CD4-positive, CD25-positive, alpha-beta regulatory T cell (primary cell): ENCODE results near the gene CPPED1. TPM values are rescaled to one million over a fixed set of nuclear protein-coding genes. Genes with fewer than 3 reads are reported as not detected.
A peak's percentile ranks its signal among the peaks of the same experiment; 100 is the strongest.

Experiments
- ATAC-seq, 2 donors: fragments of 150-1000 bp; cut with Tn5 transposase; one replicate each; pipeline ENCODE4 v1.10.0; 2021; ENCODE audit warnings: low read depth in 2 of 2, moderate number of reproducible peaks in 2 of 2, moderate library complexity in 1 of 2
- DNase-seq, 3 donors: peaks; one replicate each; pipeline versions ENCODE4 v3.0.0 to v3.0.0-alpha.2; 2012 to 2022; ENCODE audit warnings: mixed read lengths in 1 of 3
- H3K27ac ChIP-seq: one replicate; pipeline ENCODE4 v1.7.0; 2013; ENCODE audit warnings: mild to moderate bottlenecking, low read length; ENCODE audit not compliant: insufficient read depth, poor library complexity, severe bottlenecking
- H3K27me3 ChIP-seq: one replicate; pipeline ENCODE4 v1.7.0; 2013; ENCODE audit warnings: low read length; ENCODE audit not compliant: control insufficient read depth, insufficient read depth
- H3K36me3 ChIP-seq: one replicate; pipeline ENCODE4 v1.7.0; 2013; ENCODE audit warnings: mild to moderate bottlenecking, low read length, moderate library complexity; ENCODE audit not compliant: control insufficient read depth, insufficient read depth
- H3K4me1 ChIP-seq: 2 replicates; pipeline ENCODE4 v1.7.0; 2013; ENCODE audit warnings: mild to moderate bottlenecking, low read length; ENCODE audit not compliant: insufficient read depth, control insufficient read depth, poor library complexity, severe bottlenecking
- H3K4me3 ChIP-seq: one replicate; pipeline ENCODE4 v1.7.0; 2013; ENCODE audit warnings: low read depth, mild to moderate bottlenecking, low read length, moderate library complexity
- H3K9me3 ChIP-seq, 2 experiments: 1 replicate in 1 of 2; 2 replicates in 1 of 2; pipeline ENCODE4 v1.7.0; 2013; ENCODE audit warnings: low read length in 2 of 2, mild to moderate bottlenecking in 1 of 2, moderate library complexity in 1 of 2; ENCODE audit not compliant: control insufficient read depth in 2 of 2
- H3K27ac Mint-ChIP-seq, 3 donors: one replicate each; pipeline ENCODE4 v1.8.0; 2020 to 2022; ENCODE audit warnings: mild to moderate bottlenecking in 3 of 3, mixed read lengths in 3 of 3, moderate library complexity in 2 of 3
- H3K27me3 Mint-ChIP-seq: one replicate; pipeline ENCODE4 v1.8.0; 2022; ENCODE audit warnings: mild to moderate bottlenecking, mixed read lengths
- H3K36me3 Mint-ChIP-seq: one replicate; pipeline ENCODE4 v1.8.0; 2020; ENCODE audit warnings: mixed read lengths
- H3K4me1 Mint-ChIP-seq, 4 donors: one replicate each; pipeline ENCODE4 v1.8.0; 2020 to 2022; ENCODE audit warnings: mixed read lengths in 4 of 4, mild to moderate bottlenecking in 1 of 4
- H3K4me3 Mint-ChIP-seq, 4 donors: one replicate each; pipeline ENCODE4 v1.8.0; 2020 to 2022; ENCODE audit warnings: mild to moderate bottlenecking in 4 of 4, mixed read lengths in 4 of 4, moderate library complexity in 3 of 4
- H3K9me3 Mint-ChIP-seq, 7 donors: one replicate each; pipeline ENCODE4 v1.8.0; 2020 to 2022; ENCODE audit warnings: mixed read lengths in 7 of 7, mild to moderate bottlenecking in 3 of 7, moderate library complexity in 2 of 7
- polyA plus RNA-seq, 4 donors: library from polyadenylated mRNA; unstranded; fragments of 300-500 nt; fragmentation: Illumina TruSeq; gene quantifications; one replicate each; pipeline ENCODE4 v1.2.3, GENCODE V29; 2021
- total RNA-seq: library from RNA; stranded (reverse); gene quantifications from one replicate; pipeline ENCODE4 v1.2.3, GENCODE V29; 2022

Gene CPPED1
- total and polyA plus RNA-seq, 5 donors from 2014 or later: 8.3 to 18.2 (median 10.1) TPM

GRCh38 chr16:12652924-12653323 lies 150.8 kb downstream of the CPPED1 start:
- H3K4me3 ChIP-seq: no peak overlapping the region
- DNase-seq (no peak), ATAC-seq (no peak)
- Mint-ChIP-seq H3K4me3 (no peak overlapping the region), H3K36me3 (no peaks in the 10 kb centered on the region), H3K27ac (no peak overlapping the region), H3K27me3 (peaks cover 12% of the 10 kb centered on the region), H3K4me1 (peaks cover 0 to 3% (median 0%) of the 10 kb centered on the region in 4 donors), H3K9me3 (peaks cover 0 to 4% (median 3%) of the 10 kb centered on the region in 7 donors)
- H3K27ac ChIP-seq: no peak overlapping the region
- H3K27me3 ChIP-seq: no peaks in the 10 kb centered on the region
- no peaks in the 10 kb centered on the region for H3K36me3 ChIP-seq
- H3K9me3 ChIP-seq: peaks cover 0 to 4% of the 10 kb centered on the region in 2 experiments
- no peaks in the 10 kb centered on the region for H3K4me1 ChIP-seq

GRCh38 chr16:12651765-12652512 lies 151.7 kb downstream of the CPPED1 start:
- peaks cover 2 to 12% (median 5%) of the 10 kb centered on the region in 4 donors for H3K4me1 Mint-ChIP-seq
- Histone ChIP-seq H3K9me3 (no peaks in the 10 kb centered on the region), H3K4me1 (peaks cover under 1% of the 10 kb centered on the region), H3K4me3 (no peak overlapping the region), H3K27ac (no peak overlapping the region), H3K27me3 (no peaks in the 10 kb centered on the region), H3K36me3 (no peaks in the 10 kb centered on the region)
- peaks cover 0 to 2% (median 0%) of the 10 kb centered on the region in 7 donors for H3K9me3 Mint-ChIP-seq
- ATAC-seq: no peak
- H3K36me3 Mint-ChIP-seq: no peaks in the 10 kb centered on the region
- no peak overlapping the region for H3K4me3 Mint-ChIP-seq
- peaks cover 12% of the 10 kb centered on the region for H3K27me3 Mint-ChIP-seq
- DNase-seq: no peak
- H3K27ac Mint-ChIP-seq: no peak overlapping the region

DNA sequence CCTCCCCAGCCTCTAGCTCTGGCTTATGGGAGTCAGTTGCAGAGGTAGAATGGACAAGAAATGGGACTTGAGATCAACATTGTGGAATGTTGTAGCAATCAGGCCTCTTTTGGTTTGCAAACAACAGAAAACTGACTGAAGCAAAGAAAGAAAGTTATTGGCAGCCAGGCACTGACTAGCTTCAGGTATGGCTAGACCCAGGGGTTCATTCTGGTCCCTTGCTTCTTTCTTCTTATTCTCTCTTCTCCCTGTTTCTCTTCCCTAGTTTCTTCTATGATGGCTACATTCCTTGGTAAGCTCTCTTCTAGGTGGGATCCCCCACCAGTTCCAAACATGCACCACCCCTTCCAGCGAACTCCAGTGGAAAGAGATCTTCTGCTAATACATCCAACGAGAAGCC lies 154.3 kb downstream of the CPPED1 start:
- no peak overlapping the region for H3K4me3 ChIP-seq
- no peaks in the 10 kb centered on the region for H3K36me3 Mint-ChIP-seq
- no peak overlapping the region for H3K4me3 Mint-ChIP-seq
- H3K27me3 ChIP-seq: no peaks in the 10 kb centered on the region
- peaks cover 4% of the 10 kb centered on the region for H3K27me3 Mint-ChIP-seq
- H3K9me3 Mint-ChIP-seq: peaks cover 0 to 2% (median 0%) of the 10 kb centered on the region in 7 donors
- no peak for DNase-seq
- no peak overlapping the region for H3K27ac ChIP-seq
- ATAC-seq: no peak
- no peak overlapping the region for H3K27ac Mint-ChIP-seq
- H3K4me1 Mint-ChIP-seq: peaks cover 8 to 21% (median 16%) of the 10 kb centered on the region in 4 donors
- H3K36me3 ChIP-seq: no peaks in the 10 kb centered on the region
- peaks cover 11% of the 10 kb centered on the region for H3K4me1 ChIP-seq
- no peaks in the 10 kb centered on the region for H3K9me3 ChIP-seq

- H3K4me1 ChIP-seq: peaks cover 11% of the 10 kb centered on the region
- peak overlapping the region in 2 of 3 donors; percentile 73 to 85 for H3K27ac Mint-ChIP-seq
- no peaks in the 10 kb centered on the region for H3K36me3 ChIP-seq
- no peaks in the 10 kb centered on the region for H3K27me3 Mint-ChIP-seq
- ATAC-seq (peak; percentile 42 to 51), DNase-seq (peak in 2 of 3 donors; percentile 6 to 69)
- H3K27me3 ChIP-seq: no peaks in the 10 kb centered on the region
- no peaks in the 10 kb centered on the region for H3K9me3 ChIP-seq
- peak overlapping the region; percentile 23 for H3K4me3 ChIP-seq
- peak overlapping the region; percentile 10 for H3K27ac ChIP-seq
- peaks cover 8 to 21% (median 16%) of the 10 kb centered on the region in 4 donors for H3K4me1 Mint-ChIP-seq
- peaks cover 0 to 4% (median 0%) of the 10 kb centered on the region in 7 donors for H3K9me3 Mint-ChIP-seq
- peak overlapping the region; percentile 4 to 76 (median 58) for H3K4me3 Mint-ChIP-seq
- no peaks in the 10 kb centered on the region for H3K36me3 Mint-ChIP-seq
Measured at GRCh38 chr16:12646490-12647274, 157.0 kb downstream of the CPPED1 start.

DNA sequence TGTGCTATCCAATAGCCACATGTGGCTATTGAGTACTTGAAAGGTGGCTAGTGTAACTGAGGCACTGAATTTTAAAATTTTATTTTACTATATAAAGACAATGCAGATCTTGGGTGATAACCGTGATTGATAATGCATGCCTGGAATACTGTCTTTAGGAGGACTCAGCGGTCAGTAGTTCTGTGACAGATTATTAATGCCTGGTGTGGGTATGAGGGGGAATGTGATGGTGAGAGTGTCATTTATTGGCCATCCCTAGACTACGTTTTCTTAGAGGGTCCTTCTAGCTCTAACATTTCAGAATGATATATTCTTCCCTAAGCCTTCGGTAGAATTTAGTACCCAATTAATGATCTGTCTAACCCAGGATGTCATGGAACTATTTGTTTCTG lies 157.6 kb downstream of the CPPED1 start:
- Histone ChIP-seq H3K4me3 (peak overlapping the region; percentile 23), H3K27me3 (no peaks in the 10 kb centered on the region), H3K27ac (peak overlapping the region; percentile 10), H3K9me3 (no peaks in the 10 kb centered on the region), H3K36me3 (no peaks in the 10 kb centered on the region), H3K4me1 (peaks cover 11% of the 10 kb centered on the region)
- Mint-ChIP-seq H3K27ac (peak overlapping the region in 2 of 3 donors; percentile 73 to 85), H3K4me1 (peaks cover 8 to 21% (median 16%) of the 10 kb centered on the region in 4 donors), H3K27me3 (no peaks in the 10 kb centered on the region), H3K4me3 (peak overlapping the region in 2 of 4 donors; percentile 47 to 76), H3K36me3 (no peaks in the 10 kb centered on the region), H3K9me3 (peaks cover 0 to 4% (median 0%) of the 10 kb centered on the region in 7 donors)
- no peak for ATAC-seq
- no peak for DNase-seq

DNA sequence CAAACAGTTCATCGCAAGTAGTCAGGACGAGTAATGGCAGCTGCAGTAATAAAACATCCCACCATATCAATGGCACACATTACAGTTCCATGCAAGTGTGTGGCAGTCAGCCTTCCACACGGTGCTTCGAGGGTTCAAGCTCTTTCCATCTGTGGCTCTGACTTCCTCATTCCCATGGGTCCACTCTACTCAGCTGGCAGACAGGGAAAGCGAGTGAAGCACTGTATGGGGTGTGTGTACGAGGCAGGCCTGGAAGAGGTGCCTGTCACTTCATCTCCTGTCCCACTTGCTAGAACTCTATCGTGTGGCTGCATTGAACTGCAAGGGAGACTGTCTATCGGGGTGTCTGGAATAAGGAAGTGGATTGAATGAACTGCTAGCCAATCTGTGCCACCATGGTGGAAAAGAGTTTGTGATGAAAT lies 160.6 kb downstream of the CPPED1 start:
- Histone ChIP-seq H3K36me3 (no peaks in the 10 kb centered on the region), H3K27me3 (no peaks in the 10 kb centered on the region), H3K4me1 (peaks cover 11% of the 10 kb centered on the region), H3K4me3 (no peak overlapping the region), H3K27ac (no peak overlapping the region), H3K9me3 (no peaks in the 10 kb centered on the region)
- DNase-seq (no peak), ATAC-seq (no peak)
- Mint-ChIP-seq H3K4me3 (no peak overlapping the region), H3K27me3 (no peaks in the 10 kb centered on the region), H3K9me3 (peaks cover 0 to 4% (median 0%) of the 10 kb centered on the region in 7 donors), H3K27ac (no peak overlapping the region), H3K4me1 (peaks cover 8 to 18% (median 15%) of the 10 kb centered on the region in 4 donors), H3K36me3 (no peaks in the 10 kb centered on the region)

GRCh38 chr16:12639044-12639443 lies 164.6 kb downstream of the CPPED1 start:
- no peaks in the 10 kb centered on the region for H3K4me1 ChIP-seq

More at GRCh38 chr16:12639044-12639443, 164.6 kb downstream of the CPPED1 start:
- Histone ChIP-seq H3K9me3 (no peaks in the 10 kb centered on the region), H3K4me3 (no peak overlapping the region), H3K27ac (no peak overlapping the region), H3K27me3 (no peaks in the 10 kb centered on the region), H3K36me3 (no peaks in the 10 kb centered on the region)
- Mint-ChIP-seq H3K9me3 (peaks cover 0 to 5% (median 0%) of the 10 kb centered on the region in 7 donors), H3K27me3 (peaks cover 6% of the 10 kb centered on the region), H3K4me3 (no peak overlapping the region), H3K36me3 (no peaks in the 10 kb centered on the region), H3K27ac (no peak overlapping the region), H3K4me1 (no peaks in the 10 kb centered on the region)
- DNase-seq: no peak
- ATAC-seq: no peak
